Measurements from ENCODE around the gene CAMTA1. TPM values are rescaled to one million over a fixed set of nuclear protein-coding genes. Genes with fewer than 3 reads are reported as not detected.
A peak's percentile ranks its signal among the peaks of the same experiment; 100 is the strongest.

Gene CAMTA1
- total RNA-seq, 1 donor from 2014 or later, result 67.9 TPM

DNA sequence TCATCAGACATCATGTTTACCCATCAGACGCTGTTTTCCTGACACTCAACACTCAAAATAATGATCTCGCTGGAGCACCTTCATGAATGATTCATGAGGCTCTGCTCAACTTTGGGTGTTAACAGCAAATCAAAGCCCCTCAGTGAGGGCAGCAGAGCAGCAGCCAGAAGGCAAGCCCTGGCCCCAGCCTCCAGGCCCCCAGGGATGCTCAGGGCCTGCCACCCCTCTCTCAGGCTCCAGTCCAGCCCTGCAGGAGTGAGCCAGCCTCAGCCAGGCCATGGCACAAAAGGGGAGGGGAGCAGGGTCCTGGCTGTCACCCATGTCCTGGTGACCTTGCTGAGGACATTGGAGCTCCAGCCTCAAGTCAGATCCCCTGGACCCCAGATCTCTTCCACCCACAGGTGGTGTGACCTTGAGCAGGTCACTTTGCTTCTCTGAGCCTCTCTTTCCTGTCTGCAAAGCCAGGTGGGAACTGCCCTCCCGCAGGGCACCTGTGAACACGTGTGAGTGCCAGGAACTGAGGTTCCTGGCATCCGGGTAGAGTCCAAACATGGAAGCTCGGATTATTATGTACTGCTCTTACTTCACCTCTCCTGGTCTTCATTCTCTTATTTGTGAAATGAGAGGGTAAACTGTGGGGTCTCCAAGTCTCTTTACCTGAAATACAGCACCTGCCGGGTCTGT is 824.2 kb downstream of the CAMTA1 start:
- DNase-seq (ENCODE audit: low spot score), result no peak

DNA sequence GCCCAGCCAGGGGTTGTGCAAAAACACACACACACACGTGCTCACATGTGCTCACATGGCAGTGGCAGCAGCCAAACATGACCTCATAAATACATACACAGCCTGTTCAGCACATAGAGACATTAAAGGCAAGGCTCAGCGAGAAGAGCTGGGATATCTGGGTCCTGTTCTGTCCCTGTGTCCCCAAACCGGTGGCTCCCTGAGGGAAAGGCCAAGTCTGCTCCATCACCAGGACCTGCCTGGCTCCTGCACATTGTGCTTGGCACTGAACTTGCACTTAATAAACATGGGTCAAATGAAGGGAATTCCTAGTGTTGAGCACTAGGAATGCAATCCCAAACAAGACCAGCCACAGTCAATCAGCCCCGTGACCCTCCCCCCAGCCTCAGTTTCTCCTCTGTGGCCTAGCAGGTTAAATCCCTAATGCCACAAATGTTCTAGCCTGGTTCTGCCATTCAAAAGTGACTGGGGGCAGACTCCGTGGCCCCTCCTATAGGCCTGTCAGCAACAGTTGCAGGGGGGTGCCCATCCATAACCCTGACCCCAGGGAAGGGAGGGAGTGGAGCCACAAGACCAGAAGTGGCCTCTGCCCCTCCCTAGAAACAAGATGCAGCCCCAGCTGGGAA is 825.0 kb downstream of the CAMTA1 start:
- no peak for DNase-seq (ENCODE audit: low spot score)

- no peak for DNase-seq (ENCODE audit: low spot score)
Measured at GRCh38 chr1:7610936-7611335, 825.7 kb downstream of the CAMTA1 start.

DNA sequence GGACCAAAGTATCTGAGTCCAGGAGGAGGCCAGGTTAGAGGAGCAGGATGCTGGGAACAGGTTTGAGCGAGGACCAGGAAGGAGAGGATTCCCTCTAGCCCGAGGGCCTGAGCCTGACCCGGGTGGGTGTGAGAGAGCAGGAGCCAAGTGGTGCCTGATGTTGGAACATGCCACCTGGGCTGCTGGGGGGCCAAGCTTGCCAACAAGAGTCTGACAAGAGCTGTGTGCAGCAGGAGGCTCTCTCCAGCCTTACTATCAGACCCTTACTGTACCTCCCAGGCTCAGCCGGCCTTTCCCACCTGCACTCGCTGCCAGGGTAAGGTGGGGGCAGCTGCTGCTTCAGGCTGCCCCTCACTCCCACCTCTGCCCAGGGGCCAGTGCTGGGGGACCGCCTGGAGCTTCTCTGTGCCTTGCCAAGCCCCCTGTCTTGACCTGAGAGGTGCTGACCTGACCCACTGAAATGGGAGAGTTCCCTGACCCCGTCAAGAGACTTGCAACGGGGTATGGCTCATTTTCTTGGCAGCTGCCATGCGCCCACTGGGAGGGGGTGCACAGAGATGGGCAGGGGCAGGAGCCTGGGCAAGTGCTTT is 826.3 kb downstream of the CAMTA1 start:
- no peak for DNase-seq (ENCODE audit: low spot score)

DNA sequence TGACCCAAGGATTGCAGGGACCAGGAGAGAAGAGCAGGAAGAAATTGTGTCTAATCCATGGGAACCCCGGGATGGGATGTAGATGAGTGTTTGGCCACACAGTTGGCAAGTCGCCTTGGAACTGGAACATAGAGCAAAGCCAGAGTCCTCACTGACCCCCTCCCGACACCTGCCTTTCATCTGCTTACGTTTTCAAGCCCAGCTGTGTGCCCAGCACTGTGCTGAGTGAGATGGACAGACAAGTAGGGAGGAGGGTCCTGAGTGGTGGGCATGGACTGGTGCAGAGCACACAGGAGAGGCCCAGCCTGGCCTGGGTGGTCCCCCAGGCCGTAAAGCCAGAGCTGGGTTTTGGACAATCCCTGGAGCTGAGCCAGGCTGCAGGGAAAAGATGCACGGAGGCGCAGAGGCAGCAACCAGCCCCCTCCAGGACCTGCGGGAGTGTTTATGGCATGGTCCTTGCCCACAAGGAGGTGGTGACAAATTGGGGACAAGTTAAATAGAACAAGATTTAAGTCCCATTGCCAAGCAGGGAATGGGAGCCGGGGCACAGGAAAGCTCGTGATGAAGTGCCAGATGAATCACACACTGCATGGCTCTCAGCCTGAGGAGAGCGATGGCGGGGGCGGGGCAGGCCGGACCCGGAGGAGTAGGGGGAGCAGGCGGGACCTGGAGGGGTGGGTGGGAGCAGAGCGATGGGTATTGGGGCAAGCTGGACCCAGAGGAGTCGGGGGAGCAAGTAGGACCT is 828.0 kb downstream of the CAMTA1 start:
- DNase-seq (ENCODE audit: low spot score), result no peak

GRCh38 chr1:7613851-7614205 is 828.6 kb downstream of the CAMTA1 start:
- DNase-seq (ENCODE audit: low spot score), result no peak

GRCh38 chr1:7614576-7615074 is 829.4 kb downstream of the CAMTA1 start:
- DNase-seq (ENCODE audit: low spot score), result no peak

- DNase-seq (ENCODE audit: low spot score), result no peak
Measured at GRCh38 chr1:7615138-7615537, 829.9 kb downstream of the CAMTA1 start.

DNA sequence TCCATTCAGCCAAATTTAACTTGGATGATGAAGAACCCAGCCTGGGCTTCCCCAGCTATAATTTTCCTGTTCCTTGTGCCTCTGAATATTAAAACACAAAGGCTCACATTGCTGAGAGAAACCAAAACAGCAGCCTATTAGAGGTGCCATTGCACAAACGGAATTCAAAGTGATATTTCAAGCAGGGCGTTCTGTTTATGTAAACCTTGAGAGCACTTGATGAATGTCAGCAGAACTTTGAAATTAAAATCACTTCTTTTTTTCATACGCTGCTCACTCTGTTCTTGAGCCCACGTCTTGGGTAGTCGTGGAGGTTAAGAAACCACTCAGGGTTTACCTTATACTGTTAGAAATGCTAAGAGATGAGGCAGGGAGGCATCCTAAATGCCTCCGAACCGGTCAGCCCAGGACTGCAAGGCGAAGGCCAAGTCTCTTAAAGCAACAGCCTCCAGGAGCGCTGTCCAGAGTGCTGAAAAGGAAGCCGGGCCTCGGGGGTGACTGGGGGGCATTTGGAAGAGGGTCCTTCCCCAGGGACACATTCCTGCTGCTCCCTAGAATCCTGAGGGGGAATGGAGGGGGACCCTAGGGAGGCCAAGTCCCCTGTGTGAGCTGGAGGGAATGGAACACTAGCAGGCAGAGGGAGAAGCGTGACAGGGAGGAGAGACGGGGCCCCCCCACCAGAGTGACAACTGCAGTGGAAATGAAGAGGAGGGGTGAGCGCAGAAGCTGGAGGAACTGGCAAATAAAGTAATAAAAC is 831.0 kb downstream of the CAMTA1 start:
- DNase-seq (ENCODE audit: low spot score), result peak; percentile 42

DNA sequence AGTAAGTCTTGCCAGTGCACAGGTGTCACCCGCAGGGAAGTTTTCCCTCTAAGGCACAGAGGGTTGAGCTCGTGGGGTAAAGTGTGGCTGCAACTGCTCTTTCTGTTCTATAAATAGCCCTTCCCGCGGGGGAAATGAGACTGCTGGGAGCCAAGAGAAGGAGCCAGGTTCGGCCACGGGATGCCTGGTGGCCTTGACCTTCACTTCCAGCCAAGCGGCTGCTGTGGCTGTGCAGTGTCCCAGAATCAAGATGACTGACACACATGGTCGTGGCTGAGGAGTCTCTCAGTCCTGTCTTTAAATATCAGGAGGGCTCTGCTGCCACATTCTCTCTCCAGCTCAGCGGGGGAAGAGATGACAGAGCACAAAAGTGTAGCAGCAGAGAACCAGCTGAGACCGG is 831.7 kb downstream of the CAMTA1 start:
- DNase-seq (ENCODE audit: low spot score), result no peak

DNA sequence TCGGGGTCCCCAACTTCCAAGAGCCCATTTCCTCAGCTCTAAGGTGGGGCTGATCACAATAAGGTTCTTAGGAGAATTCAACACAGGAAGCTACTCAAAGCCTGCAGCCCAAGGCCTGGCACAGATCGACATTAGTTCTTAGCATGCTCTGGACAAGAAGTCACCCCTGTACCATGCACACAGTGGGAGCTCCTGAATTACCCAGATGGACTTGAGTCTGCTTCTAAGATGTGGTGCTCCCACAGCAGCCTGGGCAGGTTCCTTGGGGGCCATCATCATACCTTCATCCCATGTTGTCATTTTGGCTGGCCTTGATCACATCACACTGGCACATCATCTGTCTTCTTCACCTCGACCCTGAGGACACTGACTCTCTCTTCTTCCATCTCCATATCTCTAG is 832.6 kb downstream of the CAMTA1 start:
- DNase-seq (ENCODE audit: low spot score), result no peak

DNA sequence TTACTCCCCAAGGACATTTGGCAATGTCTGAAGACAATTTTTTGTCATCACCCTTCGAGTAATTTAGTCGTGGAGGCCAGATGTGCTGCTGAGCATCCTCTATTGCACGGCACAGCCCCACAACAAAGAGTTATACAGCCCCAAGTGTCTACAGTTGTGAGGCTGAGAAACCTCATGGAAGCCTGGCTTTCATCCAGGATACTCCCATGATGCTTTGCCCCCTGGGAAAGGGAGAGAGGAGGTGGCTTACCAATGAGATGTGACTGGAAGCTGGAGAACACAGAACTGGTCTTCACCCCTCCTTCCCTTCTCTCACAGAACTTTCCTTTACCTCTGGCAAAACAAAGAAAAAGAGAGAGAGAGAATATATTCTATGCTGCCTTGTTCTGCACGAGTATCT is 834.9 kb downstream of the CAMTA1 start:
- DNase-seq (ENCODE audit: low spot score), result no peak

GRCh38 chr1:7621334-7622219 is 836.3 kb downstream of the CAMTA1 start:
- peak; percentile 52 for DNase-seq (ENCODE audit: low spot score)

DNA sequence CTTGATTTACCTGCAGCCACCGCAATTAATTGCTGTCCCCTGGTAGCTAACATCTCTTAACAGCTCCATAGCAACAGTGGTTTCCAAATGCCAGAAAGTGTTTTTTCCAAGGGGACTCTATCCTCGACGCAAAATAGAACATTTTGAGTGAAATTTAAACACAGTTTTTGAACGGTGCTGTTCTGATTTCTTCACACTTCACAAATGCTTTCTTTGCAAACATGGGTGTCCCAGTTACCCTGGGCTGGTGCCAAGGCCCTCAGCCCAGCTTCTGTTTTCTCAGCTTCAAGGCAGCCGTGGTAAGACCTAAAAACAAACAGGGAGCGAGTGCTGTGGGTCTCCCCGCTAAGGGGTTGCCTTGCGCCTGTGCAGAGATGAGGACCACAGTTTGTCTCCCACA is 838.6 kb downstream of the CAMTA1 start:
- DNase-seq (ENCODE audit: low spot score), result no peak

- DNase-seq (ENCODE audit: low spot score), result no peak
Measured at GRCh38 chr1:7624791-7625355, 839.6 kb downstream of the CAMTA1 start.

DNA sequence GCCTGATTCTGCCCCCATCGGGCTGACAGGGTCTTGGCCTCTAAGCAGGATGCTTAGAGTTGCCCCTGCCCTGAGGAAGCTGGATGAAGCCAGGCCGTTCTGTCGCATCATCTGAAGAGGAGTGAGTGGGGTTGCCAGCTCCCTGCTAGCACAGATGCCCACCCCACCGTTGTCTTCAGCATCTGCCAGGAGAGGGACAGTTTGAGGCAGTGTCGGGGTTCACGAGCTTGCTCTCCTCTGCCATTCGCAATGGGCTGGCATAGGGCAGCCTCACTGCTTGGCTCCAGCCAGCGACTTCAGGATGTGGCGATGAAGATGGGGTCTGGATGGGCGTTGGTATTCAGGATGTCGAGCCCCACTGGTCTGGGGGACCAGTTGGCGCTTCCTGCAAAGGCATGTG is 840.1 kb downstream of the CAMTA1 start:
- DNase-seq (ENCODE audit: low spot score), result no peak

GRCh38 chr1:7628273-7628672 is 843.0 kb downstream of the CAMTA1 start:
- DNase-seq (ENCODE audit: low spot score), result no peak

- DNase-seq (ENCODE audit: low spot score), result no peak
Measured at GRCh38 chr1:7629011-7629410, 843.8 kb downstream of the CAMTA1 start.

DNA sequence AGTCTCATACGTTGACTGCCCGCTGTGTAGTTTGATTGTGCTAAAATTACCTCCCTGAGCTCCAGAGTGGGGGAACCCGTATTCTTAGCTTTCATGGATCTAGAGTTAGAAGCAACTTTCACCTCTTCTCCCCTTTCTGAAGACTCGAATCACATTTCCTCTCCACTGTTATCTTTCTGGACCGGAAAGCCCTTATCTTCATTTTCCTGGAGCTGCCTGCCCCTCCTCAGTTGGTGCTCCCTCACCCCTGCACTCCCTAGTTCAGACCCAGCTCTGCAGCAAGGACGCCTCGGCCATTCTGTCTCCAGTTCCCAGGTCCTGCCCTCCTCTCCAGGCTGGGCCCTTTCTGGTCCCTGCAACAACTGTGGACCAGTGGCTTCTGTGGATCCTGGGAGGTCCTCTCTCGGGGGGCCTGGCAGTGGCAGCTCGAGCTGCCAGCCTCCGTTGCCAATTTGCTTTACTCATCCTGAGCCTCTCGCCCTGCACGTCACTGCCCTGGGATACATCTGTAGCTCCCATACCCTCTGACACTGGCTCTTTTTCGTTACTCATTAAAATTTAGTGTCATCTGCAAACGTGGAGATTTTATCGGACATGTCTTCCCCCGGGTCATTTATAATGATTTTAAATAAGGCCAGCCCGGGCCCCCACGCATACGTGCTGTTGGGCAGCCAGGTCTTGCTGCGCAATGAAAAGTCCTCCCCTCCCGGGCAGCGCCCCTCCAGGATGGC is 844.4 kb downstream of the CAMTA1 start:
- no peak for DNase-seq (ENCODE audit: low spot score)

GRCh38 chr1:7630378-7630777 is 845.1 kb downstream of the CAMTA1 start:
- DNase-seq (ENCODE audit: low spot score), result no peak

Measured in mucosa of gallbladder (tissue), 1 donor.